Activated CD4-positive, alpha-beta T cell treated with anti-CD3 and anti-CD28 coated beads, Interleukin-2, Interleukin-4, amounts not matched to agents 100 ng/mL and 50 ng/mL, durations not matched to agents 16 hours and 8 hours (primary cell): ENCODE data around the gene ST14.
"Not testable (repeated sequence)": the region's sequence is repeated elsewhere in the genome, so short reads cannot be mapped to it uniquely, and the experiment has no call there.

Source experiments
- DNase-seq: peaks from one replicate; pipeline ENCODE4 v3.0.0-alpha.2; 2020; ENCODE audit warnings: low spot score

ST14 gene

GRCh38 chr11:130164221-130164570 is 4.6 kb downstream of the ST14 start:
- no peak for DNase-seq

DNA sequence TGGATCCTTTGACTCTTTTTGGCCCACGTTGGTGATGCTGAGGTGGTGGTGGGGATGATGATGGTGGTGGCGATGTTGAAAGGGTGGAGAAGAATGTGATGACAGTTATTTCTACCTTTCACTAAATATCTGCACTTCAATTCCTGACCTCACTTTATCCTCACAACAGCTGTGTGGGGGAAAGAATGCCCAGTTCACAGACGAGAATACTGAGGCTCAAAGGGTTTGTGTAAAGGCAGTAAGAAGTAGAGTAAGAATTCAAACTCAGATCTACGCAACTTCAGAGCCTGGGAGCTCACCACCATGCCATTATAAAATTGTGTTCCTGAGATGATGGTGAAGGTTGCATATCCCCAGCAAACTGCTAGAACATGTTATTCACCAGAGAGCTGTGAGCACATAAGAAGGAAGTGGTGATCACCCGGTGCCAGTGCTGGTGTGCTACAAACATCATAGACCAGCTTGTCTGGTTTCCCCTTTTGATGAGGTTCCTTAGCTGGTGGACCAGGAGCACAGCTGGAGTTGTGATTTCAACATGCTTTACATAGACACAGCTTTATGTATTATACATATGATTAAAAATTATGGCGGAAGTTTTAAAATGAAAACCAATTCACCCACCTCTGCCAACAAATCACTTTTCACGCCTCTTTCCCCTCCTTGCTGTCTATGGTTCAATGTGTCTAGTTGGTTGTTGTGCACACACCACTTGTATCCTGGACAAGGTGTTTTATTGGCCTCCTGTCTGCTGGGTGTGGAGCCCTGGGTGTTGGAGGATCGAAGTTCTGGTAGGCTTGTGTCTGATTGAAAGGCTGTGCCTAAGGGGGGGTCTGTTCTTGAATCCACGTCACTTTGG is 6.2 kb downstream of the ST14 start:
- no peak for DNase-seq

- no peak for DNase-seq
Measured at GRCh38 chr11:130166457-130166784, 6.8 kb downstream of the ST14 start.

GRCh38 chr11:130167146-130167545 is 7.6 kb downstream of the ST14 start:
- no peak for DNase-seq

DNA sequence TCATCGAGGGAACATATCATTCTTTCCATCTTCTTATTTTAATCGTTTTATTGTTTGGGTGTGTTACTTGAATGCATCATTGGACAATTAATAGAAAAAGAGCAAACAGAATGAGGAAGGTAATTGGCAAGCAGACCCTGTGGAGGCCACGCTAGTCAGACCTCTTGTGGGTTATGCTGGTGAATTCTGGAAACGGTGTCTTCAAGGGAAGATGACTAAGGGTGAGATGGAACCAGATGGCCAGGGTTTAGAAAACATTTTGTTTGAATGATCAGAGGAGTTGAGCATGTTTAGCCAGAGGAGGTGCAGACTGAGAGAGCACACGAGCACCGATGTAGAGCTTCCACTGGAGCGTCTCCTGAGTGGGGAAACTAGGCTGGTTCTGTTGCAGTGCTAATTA is 8.5 kb downstream of the ST14 start:
- no peak for DNase-seq

- no peak for DNase-seq
Measured at GRCh38 chr11:130170345-130170744, 10.8 kb downstream of the ST14 start.

- DNase-seq = no peak
Measured at GRCh38 chr11:130171534-130171933, 12.0 kb downstream of the ST14 start.

- not testable (repeated sequence) for DNase-seq
Measured at GRCh38 chr11:130172001-130172400, 12.4 kb downstream of the ST14 start.

DNA sequence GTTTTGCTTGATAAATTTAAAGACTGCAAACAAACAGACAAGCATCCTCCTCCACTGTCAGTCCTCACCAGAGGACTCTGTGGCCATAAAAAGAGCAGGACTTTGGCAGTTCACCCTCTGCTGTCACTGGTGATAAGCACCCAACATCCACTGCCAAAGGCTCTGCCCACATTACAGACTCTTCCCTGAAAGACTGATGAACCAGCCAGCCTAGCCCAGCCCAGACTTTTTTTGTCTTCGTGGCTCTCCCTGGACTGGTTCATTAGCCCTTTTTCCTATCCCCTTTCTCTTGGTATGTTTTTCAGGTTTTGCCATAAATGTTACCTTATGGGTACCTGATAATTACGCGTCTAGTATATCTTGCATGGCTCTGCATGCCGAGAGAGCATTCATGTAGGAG is 15.1 kb downstream of the ST14 start:
- DNase-seq = no peak

- no peak for DNase-seq
Measured at GRCh38 chr11:130175898-130176297, 16.3 kb downstream of the ST14 start.

- no peak for DNase-seq
Measured at GRCh38 chr11:130177782-130178181, 18.2 kb downstream of the ST14 start.

DNA sequence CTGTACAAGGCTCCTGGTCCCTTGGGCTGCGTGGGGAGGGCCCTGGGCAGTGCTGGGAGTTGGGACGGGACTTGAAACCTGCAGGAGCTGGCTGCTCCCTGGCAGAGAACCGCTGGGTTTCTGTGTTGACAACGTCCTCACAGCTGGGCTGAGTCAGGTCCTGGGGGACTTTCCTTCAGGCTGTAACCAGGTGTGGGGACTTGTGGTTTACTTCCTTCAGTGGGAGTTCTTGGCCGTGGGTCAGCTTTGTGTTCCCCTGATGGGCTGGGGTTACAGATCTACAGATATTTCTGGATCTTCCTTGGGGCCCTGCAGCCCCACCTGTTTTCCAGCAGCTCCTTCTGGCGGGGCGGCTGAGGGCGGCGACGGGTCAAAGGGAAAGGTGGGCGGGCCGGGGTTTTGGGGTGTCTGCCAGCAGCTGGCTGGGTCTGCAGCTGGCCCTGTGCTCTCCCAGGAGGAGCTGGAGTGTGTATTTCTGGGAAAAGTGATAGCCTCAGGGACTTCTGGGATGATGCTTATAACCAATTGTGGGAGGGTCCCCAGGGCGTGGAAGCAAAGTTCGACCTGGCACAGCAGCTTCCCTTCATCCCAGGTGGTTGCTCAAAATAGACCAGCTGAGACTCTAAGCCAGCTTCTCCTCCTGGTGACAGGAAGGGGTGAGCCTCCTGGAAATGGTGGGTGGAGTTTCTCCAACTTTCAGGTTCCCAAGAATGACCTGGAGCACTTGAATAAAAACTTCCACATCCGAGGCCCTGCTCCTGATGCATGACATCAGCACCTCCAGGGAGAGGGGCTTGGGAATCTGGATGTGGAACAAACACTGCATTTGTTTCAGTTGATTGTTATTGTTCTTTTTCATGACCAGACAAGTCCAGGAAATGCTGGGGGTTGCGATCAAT is 19.1 kb downstream of the ST14 start:
- no peak for DNase-seq

DNA sequence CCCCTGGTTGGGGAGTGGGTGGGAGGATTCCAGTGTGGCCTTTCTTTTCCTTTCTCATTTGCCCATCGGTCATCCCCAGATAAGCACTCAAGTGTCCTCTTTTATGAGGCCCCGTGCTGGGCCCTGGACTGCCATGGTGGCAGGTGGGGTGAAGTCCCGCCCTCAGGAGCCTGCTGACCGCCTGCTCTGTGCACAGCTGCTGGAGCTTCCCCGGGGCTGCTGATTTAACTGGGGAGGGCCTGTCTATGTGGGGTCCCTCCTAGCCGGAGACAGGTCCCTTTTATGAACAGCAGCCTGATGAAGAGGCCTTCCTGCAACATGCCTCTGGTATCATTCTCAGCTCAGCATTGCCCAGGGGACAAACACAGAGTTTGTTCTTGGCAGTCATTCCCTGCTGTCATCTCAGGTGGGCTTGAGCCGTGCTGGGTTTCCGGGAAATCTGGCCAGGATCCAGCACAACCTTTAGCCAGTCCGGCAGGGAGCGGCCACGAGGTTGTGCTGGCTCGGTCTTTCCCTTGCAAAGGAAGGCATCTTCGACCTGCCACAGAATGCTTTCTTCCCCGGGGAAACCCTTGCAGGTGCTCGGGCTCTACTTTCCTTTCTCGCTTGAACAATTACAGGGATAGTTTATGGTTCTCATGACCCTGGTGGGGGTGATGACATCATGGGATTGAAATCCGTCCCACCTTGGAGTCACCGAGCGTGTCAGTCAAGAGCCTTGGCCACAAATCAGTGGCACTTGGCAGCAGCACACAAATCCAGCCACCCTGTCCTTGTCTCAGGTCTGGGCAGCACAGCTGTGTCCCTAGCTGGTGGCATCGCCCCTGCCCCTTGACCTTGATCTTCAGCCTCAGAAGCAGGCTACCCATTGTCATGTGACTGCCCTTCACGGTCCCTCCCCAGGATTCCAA is 20.1 kb downstream of the ST14 start:
- no peak for DNase-seq

- no peak for DNase-seq
Measured at GRCh38 chr11:130180491-130180890, 20.9 kb downstream of the ST14 start.

DNA sequence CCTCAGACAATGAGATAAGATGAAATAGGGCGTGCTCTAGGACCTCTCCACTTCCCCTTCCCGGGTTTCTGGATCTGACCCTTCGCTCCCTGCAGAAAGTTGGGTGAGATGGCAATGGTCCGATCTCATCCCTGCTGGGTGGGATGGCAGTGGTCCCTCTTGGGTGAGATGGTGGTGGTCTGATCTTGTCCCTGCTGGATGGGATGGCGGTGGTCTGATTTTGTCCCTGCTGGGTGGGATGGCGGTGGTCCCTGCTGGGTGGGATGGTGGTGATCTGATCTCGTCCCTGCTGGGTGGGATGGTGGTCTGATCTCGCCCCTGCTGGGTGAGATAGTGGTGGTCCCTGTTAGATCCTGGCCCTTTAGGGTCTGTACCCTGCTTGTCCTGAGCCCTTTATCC is 21.3 kb downstream of the ST14 start:
- no peak for DNase-seq

DNA sequence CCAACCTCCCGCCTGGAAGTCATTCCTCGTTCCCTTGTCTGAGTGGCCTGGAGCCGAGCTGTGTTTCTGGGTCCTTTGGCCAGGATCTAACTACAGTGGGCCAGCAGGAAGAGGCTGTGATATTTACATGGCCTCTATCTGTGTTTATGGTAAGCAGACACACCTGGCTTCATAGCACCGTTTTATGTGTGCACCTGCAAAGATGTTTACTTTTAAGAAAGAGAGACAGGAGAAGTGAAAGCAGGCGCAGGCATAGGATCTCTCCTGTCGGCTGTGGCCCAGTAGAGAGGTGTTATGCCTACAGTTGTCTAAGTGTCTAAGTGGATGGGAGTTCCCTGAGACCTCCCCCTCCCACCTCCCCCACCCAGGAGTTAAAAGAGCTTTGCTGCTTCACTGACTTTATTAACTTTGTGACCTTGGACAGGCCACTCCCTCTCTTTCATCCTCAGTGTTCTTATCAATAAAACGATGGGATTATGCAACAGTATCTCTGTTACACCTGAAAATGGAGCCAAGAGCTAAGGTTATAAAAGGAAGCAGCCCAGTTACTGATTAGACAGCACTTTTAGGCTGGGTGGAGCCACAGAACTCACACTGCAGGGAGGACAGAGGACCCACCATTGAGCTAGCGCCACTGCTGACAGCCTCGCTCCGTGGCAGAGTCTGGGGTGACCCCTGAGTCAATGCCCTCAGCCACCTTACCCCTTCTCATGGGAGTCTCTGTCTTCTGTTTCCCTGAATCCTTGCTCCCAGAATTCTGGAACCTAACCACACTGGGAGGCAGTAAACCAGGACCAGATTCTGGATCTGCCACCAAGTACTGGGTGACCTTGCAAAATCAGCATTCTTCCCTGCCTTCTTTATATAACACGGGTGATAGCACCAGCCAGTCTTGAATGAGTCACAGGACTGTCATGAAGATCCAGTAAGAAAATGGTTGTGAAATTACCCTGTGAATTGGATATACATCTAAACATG is 22.0 kb downstream of the ST14 start:
- no peak for DNase-seq

- DNase-seq = no peak
Measured at GRCh38 chr11:130183878-130184610, 24.5 kb downstream of the ST14 start.

GRCh38 chr11:130187096-130187495 is 27.5 kb downstream of the ST14 start:
- no peak for DNase-seq

- no peak for DNase-seq
Measured at GRCh38 chr11:130188047-130188446, 28.5 kb downstream of the ST14 start.

DNA sequence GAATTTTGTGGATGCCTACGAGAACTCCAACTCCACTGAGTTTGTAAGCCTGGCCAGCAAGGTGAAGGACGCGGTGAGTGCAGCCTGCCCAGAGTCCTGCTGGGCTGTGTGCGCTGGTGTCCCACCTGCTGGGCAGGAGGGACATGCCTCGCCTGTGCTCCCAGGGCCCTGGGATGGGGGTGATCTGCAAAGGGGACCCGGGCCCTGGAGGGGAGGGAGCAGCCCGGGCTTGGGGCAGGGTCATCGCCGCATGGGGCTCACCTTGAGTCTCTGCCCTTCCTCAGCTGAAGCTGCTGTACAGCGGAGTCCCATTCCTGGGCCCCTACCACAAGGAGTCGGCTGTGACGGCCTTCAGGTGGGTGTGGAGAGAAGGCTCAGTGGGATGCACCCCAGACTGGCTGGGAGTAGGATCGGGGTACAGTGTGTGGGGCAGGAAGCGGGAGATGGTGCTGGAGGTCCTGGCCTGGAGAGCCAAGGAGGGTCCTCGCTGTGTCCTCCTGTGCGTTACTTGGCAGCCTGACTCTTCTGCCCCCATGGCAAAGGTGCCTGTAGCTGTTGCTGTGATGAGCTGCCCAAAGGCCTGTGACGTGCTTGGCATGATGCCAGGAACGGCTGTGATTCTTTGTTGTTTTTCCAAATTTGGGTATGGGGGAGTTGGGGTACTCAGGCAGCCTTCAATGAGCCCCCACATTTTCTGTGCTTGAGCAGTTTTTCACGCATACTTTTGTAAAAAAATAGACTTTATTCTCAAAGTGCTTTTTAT is 29.2 kb downstream of the ST14 start:
- DNase-seq = no peak
